HG02763 (cell line): Measurements from ENCODE around the gene ZFAND4.
"Not testable (repeated sequence)": the region's sequence is repeated elsewhere in the genome, so short reads cannot be mapped to it uniquely, and the experiment has no call there.

Experiments used
- ATAC-seq: cut with Tn5 transposase; IDR thresholded peaks from one replicate; pipeline ENCODE4 v1.9.1; 2021; ENCODE audit warnings: mild to moderate bottlenecking, moderate library complexity; ENCODE audit not compliant: unreplicated experiment

ZFAND4 gene

DNA sequence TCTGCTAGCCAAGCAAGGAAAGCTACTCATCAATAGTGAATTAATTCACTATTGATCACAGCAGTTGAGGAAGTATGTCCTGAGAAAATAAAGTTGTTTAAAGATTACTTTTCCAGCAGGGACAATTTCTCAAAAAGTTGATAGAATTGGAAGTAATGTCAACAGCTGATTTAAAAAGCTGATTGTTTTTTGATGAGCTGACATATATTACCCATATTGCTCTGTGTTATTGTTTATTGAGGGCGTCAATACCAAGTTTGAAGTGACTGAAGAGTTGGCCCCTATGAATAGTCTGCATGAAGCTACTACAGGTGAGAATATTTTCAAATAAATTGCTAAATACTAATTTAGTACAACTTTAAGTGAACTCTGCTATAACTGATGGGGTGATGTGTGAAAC is 28.0 kb downstream of the ZFAND4 start:
- ATAC-seq = no peak

DNA sequence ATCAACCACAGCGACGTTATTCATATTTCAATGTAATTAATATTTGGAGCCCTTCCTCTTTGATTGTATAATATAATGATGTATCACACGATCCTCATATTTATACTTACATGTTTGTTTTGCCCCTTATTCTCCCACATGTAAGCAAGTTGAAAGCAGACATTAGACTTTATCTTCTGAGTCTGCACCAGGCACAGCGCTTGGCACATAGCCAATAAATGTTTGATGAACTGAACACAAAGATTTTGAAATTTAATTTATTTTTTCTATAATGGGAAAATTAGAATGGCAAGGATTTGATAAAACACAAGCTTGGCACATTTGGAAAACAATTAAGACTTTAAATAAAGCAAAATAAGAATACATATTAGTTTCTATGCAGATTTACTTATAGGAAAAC is 31.6 kb downstream of the ZFAND4 start:
- no peak for ATAC-seq

- ATAC-seq = no peak
These were observed 32.5 kb downstream of the ZFAND4 start for GRCh38 chr10:45640049-45640448.

DNA sequence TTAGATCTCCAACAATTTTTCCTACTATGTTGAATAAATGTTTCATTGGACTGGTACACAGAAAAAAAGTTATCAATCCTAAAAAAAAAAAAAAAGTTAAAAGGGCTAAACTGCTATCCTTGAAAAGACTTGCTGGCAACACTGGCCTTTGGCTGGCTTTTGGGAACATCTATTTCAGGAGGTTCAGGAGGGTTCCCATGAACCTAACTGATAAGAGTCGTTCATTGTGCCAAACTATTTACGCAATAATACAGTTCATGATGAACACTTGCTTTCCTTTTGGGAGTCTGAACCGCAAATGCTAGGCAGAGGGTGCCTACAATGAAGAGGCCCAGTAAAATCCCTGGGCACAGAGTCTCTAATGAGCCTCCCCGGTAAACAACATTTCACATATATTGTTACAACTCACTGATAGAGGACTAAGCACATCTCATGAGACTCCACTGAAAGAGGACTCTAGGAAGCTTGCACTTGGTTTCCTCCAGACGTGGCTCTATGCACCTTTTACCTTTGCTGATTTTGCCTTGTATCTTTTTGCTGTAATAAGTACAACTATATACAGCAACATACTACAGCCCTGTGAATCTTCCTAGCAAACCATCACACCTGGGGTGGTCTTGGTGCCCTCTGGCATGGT is 45.0 kb downstream of the ZFAND4 start:
- ATAC-seq = no peak

- no peak for ATAC-seq
These were observed 46.7 kb downstream of the ZFAND4 start for GRCh38 chr10:45625879-45626278.

- ATAC-seq = no peak
These were observed 47.8 kb downstream of the ZFAND4 start for GRCh38 chr10:45624724-45625123.

GRCh38 chr10:45614869-45615268 is 57.7 kb downstream of the ZFAND4 start:
- no peak for ATAC-seq

DNA sequence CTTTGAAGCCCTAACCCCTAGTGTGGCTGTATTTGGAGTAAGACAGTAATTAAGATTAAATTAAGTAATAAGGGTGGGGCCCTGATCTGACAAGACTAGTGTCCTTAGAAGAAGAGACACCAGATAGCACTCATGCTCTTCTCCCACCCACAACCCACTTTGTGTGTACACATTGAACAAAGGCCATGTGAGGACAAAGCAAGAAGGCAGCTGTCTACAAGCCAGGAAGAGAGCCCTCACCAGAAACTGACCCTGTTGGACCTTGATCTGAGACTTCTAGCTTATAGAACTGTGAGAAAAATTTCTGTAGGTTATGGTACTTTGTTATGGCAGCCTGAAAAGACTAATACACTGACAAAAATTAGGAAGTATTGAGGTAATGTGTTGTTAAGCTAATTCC is 59.8 kb downstream of the ZFAND4 start:
- no peak for ATAC-seq

DNA sequence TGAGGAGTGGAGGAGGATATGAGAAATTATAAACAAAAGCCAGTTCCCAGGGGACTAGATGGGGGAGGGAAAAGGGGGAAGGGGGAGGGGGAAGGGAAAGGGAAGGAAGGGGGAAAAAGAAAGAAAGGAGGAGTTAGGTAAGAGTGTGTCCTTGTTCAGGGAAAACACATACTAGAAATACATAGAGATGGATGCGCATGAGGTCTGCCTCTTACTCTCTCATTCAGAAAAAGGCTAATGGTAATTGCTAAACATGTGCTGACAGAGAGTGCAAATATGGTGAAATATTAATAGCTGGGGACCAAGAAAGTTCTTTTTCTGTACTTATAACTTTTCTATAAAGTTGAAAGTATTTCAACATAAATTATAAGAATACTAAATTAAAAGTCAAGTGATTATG is 64.5 kb downstream of the ZFAND4 start:
- no peak for ATAC-seq

GRCh38 chr10:45607276-45607675 is 65.3 kb downstream of the ZFAND4 start:
- ATAC-seq = no peak

DNA sequence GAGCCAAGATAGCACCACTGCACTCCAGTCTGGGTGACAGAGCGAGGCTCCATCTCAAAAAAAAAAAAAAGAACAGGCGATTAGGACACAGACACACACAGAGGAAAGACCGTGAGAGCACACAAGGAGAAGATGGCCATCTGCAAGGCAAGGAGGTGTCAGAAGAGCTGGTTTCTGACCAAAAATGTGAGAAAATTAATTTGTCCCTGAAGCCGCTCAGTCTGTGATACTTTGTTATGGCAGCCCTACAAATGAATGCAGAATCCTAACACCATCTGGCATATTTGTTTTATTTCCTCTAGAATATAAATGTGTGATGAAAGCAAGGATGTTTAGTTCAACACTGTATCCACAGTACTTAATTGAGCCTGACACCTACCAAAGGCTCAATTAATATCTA is 69.7 kb downstream of the ZFAND4 start:
- no peak for ATAC-seq

DNA sequence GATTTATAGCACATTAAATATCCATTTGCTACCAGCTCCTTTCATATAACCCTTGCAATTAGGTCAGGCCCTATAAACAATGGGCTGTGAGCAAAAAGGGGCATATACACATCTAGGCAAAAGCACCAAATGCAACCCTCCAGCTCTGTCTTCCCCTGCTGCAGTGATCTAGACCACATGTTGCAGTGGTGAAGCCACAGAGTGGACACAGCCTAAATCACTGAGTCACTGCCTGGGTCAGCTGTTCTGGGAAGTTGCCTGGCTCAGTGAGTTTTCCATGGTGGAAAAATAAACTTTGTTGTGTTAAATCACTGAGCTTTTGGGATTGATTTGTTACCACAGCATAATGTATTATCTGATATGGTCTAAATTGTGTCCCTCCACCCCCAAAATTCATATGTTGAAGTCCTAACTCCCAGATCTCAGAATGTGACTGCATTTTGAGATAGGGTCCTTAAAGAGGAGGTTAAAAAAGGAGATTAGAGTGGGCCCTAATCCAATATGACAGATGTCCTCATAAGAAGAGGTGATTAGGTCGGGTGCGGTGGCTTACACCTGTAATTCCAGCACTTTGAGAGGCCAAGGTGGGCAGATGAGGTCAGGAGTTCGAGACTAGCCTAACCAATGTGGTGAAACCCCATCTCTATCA is 70.4 kb downstream of the ZFAND4 start:
- ATAC-seq = no peak

DNA sequence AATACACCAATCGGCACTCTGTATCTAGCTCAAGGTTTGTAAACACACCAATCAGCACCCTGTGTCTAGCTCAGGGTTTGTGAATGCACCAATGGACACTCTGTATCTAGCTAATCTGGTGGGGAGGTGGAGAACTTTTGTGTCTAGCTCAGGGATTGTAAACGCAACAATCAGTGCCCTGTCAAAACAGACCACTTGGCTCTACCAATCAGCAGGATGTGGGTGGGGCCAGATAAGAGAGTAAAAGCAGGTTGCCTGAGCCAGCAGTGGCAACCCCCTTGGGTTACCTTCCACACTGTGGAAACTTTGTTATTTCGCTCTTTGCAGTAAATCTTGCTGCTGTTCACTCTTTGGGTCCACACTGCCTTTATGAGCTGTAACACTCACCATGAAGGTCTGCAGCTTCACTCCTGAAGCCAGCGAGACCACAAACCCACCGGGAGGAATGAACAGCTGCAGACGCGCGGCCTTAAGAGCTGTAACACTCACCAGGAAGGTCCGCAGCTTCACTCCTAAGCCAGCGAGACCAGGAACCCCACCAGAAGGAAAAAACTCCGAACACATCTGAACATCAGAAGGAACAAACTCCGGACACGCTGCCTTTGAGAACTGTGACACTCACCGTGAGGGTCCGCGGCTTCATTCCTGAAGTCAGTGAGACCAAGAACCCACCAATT is 71.2 kb downstream of the ZFAND4 start:
- ATAC-seq = not testable (repeated sequence)

DNA sequence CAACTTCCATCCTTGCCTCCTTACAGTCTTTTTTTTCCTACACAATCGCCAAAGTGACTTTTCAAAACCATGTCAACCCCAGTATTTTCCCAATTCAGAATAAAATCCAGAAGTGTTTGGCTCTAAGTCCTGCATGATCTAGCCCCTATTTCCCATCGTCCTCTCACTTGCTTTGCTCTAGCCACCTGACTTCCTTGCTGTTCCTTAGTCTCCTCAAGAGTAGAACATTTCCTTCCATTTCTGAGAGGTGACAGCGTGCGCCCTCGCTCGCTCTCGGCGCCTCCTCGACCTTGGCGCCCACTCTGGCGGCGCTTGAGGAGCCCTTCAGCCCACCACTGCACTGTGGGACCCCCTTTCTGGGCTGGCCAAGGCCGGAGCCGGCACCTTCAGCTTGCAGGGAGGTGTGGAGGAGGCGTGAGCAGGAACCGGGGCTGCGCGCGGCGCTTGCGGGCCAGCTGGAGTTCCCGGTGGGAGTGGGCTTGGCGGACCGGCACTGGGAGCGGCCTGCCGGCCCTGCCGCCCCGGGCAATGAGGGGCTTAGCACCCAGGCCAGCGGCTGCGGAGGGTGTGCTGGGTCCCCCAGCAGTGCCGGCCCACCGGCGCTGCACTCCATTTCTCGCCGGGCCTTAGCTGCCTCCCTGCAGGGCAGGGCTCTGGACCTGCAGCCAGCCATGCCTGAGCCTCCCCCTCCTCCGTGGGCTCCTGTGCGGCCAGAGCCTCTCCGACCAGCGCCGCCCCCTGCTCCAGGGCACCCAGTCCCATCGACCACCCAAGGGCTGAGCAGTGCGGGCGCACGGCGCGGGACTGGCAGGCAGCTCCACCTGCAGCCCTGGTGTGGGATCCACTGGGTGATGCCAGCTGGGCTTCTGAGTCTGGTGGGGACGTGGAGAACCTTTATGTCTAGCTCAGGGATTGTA is 72.0 kb downstream of the ZFAND4 start:
- not testable (repeated sequence) for ATAC-seq

DNA sequence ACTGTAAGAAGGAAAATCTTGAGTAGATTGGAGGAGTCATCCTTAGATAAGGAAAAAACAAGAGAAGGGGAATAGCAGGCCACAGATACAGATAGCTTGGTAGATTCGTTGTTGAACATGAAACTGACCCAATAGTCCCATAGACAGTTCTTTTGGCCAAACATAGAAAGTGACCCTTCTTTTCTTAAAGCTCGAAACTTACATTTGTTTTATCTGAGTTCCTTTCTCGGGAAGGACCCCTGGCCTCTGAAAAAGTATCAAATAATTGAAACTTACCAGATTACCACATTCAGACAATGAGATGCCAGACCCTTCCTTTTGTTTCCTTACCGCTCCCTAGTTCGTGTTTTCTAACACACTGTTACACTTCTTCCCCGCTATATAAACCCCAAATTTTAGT is 72.9 kb downstream of the ZFAND4 start:
- no peak for ATAC-seq

DNA sequence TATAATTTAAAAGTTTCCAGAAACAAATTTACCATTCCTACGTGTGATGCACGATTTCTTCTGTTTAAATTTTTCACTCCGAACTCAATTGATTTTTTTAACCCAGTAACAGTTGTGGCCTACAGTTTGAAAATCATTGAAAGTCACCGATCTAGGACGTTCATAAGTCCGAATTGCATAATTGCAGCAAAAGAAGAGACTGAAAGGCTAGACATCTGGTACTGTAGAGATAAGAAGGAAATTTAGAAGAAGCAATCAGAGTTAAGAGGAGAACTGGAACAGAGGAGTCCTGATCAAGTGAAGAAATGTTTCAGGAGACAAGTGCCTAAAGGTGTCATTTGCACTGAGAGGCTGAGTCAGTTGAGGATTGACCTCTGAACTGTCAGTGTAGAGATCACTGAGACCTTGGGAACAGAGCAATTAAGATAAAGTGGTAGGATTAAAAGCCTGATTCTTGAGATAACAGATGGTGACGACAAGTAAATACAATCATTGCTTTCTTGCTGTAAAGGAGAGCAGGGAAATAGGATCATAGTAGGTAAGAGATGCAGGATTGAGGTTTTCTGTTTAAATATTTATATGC is 73.5 kb downstream of the ZFAND4 start:
- ATAC-seq = no peak

- no peak for ATAC-seq
These were observed 76.0 kb downstream of the ZFAND4 start for GRCh38 chr10:45596526-45596925.

- peak; percentile 93 for ATAC-seq
These were observed 78.1 kb downstream of the ZFAND4 start for GRCh38 chr10:45594276-45595157.

DNA sequence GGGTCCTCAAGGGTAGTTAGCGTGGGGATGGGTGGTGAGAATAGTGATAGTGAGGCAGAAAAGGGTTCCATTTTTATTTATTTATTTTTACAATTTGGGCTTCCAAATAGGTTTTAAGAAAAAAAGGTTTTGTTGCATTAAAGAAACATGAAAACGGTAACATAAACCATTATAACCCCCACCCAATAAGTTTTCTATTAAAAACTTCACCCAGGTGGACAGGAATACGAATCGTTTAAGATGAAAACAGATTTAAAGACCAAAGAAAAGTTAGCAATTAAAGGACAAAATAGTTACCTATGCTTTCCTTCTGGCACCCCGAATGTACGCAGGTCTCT is 78.7 kb downstream of the ZFAND4 start:
- no peak for ATAC-seq

DNA sequence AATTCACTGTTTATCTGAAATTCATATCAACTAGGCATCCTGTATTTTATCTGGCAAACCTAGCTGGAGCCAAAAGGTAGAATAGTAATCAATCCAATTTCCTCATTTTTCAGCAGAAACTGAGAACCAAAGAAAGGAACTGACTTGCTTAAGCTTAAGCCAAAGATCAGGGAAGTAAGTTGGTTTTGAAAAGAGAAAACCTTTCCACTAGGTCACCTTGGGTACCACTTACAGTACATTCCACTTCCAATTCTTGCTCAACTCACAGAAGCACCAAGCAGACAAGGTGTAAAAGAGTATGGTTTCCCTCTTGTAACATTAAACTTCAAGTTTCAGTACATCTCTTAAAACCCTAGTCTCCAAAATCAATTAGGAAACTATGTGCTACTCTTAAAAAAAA is 79.6 kb downstream of the ZFAND4 start:
- ATAC-seq = no peak
